ENCODE measurements around the gene GRIA4.
"Not testable (repeated sequence)": the region's sequence is repeated elsewhere in the genome, so short reads cannot be mapped to it uniquely, and the experiment has no call there.

The GRIA4 gene

GRCh38 chr11:105854269-105854668, 244.4 kb downstream of the GRIA4 start:
- DNase-seq (ENCODE audit: insufficient read length, low spot score) (no peak), FAIRE-seq (no peak)
- no peak for TF ChIP-seq POLR2A (IDR thresholded peaks at IDR 0.05; ENCODE audit: low read depth, low read length)

- FAIRE-seq, result no peak
- TF ChIP-seq POLR2A (IDR thresholded peaks at IDR 0.05; ENCODE audit: low read depth, low read length), result no peak
- no peak for DNase-seq (ENCODE audit: insufficient read length, low spot score)
These were observed 247.1 kb downstream of the GRIA4 start for GRCh38 chr11:105856954-105857353.

GRCh38 chr11:105857728-105858127, 247.9 kb downstream of the GRIA4 start:
- DNase-seq (ENCODE audit: insufficient read length, low spot score) (no peak), FAIRE-seq (no peak)
- TF ChIP-seq POLR2A (IDR thresholded peaks at IDR 0.05; ENCODE audit: low read depth, low read length), result no peak

GRCh38 chr11:105858841-105859240, 249.0 kb downstream of the GRIA4 start:
- no peak for DNase-seq (ENCODE audit: insufficient read length, low spot score)
- no peak for FAIRE-seq
- TF ChIP-seq POLR2A (IDR thresholded peaks at IDR 0.05; ENCODE audit: low read depth, low read length), result no peak

GRCh38 chr11:105860105-105860504, 250.2 kb downstream of the GRIA4 start:
- DNase-seq (ENCODE audit: insufficient read length, low spot score), result no peak
- FAIRE-seq, result no peak
- TF ChIP-seq POLR2A (IDR thresholded peaks at IDR 0.05; ENCODE audit: low read depth, low read length), result no peak

GRCh38 chr11:105861225-105861624, 251.4 kb downstream of the GRIA4 start:
- DNase-seq (ENCODE audit: insufficient read length, low spot score) (no peak), FAIRE-seq (no peak)
- no peak for TF ChIP-seq POLR2A (IDR thresholded peaks at IDR 0.05; ENCODE audit: low read depth, low read length)

GRCh38 chr11:105862736-105863367, 253.0 kb downstream of the GRIA4 start:
- DNase-seq (ENCODE audit: insufficient read length, low spot score) (no peak), FAIRE-seq (peak; percentile 30)
- no peak for TF ChIP-seq POLR2A (IDR thresholded peaks at IDR 0.05; ENCODE audit: low read depth, low read length)

GRCh38 chr11:105863523-105863922, 253.7 kb downstream of the GRIA4 start:
- FAIRE-seq (no peak), DNase-seq (ENCODE audit: insufficient read length, low spot score) (no peak)
- no peak for TF ChIP-seq POLR2A (IDR thresholded peaks at IDR 0.05; ENCODE audit: low read depth, low read length)

GRCh38 chr11:105867742-105868141, 257.9 kb downstream of the GRIA4 start:
- no peak for TF ChIP-seq POLR2A (IDR thresholded peaks at IDR 0.05; ENCODE audit: low read depth, low read length)
- FAIRE-seq (no peak), DNase-seq (ENCODE audit: insufficient read length, low spot score) (no peak)

- no peak for DNase-seq (ENCODE audit: insufficient read length, low spot score)
- no peak for FAIRE-seq
- TF ChIP-seq POLR2A (IDR thresholded peaks at IDR 0.05; ENCODE audit: low read depth, low read length), result no peak
These were observed 259.0 kb downstream of the GRIA4 start for GRCh38 chr11:105868762-105869285.

- no peak for TF ChIP-seq POLR2A (IDR thresholded peaks at IDR 0.05; ENCODE audit: low read depth, low read length)
- DNase-seq (ENCODE audit: insufficient read length, low spot score) (no peak), FAIRE-seq (no peak)
These were observed 260.7 kb downstream of the GRIA4 start for GRCh38 chr11:105870516-105871113.

GRCh38 chr11:105878510-105878909, 268.6 kb downstream of the GRIA4 start:
- no peak for TF ChIP-seq POLR2A (IDR thresholded peaks at IDR 0.05; ENCODE audit: low read depth, low read length)
- DNase-seq (ENCODE audit: insufficient read length, low spot score) (no peak), FAIRE-seq (no peak)

GRCh38 chr11:105878927-105879326, 269.1 kb downstream of the GRIA4 start:
- DNase-seq (ENCODE audit: insufficient read length, low spot score); FAIRE-seq: not testable (repeated sequence)

- no peak for TF ChIP-seq POLR2A (IDR thresholded peaks at IDR 0.05; ENCODE audit: low read depth, low read length)
These were observed 271.2 kb downstream of the GRIA4 start for GRCh38 chr11:105881027-105881426.

GRCh38 chr11:105884436-105884835, 274.6 kb downstream of the GRIA4 start:
- no peak for FAIRE-seq
- DNase-seq (ENCODE audit: insufficient read length, low spot score), result no peak
- no peak for TF ChIP-seq POLR2A (IDR thresholded peaks at IDR 0.05; ENCODE audit: low read depth, low read length)

More at GRCh38 chr11:105881027-105881426, 271.2 kb downstream of the GRIA4 start:
- no peak for DNase-seq (ENCODE audit: insufficient read length, low spot score)
- FAIRE-seq, result no peak
